ENCODE results near the gene TTC3. TPM values are rescaled to one million over a fixed set of nuclear protein-coding genes. Genes with fewer than 3 reads are reported as not detected.

The TTC3 gene
- total and polyA plus RNA-seq, 2 of the 13 experiments (the other 11 are each of a cell fraction or from before 2014, with no cell fraction given): 55.7 to 108 TPM

- Histone ChIP-seq H3K9ac (ENCODE audit: insufficient read depth, low read depth, low read length) (no peak overlapping the region), H3K4me2 (ENCODE audit: low read depth, low read length) (no peak overlapping the region), H3K9me3 (ENCODE audit: low read length) (no peaks in the 10 kb centered on the region), H3K79me2 (ENCODE audit: insufficient read depth, low read length) (no peaks in the 10 kb centered on the region), H3K4me3 (replicated peaks in 1 of 3; ENCODE audit: insufficient read depth in 1 of 3, low read depth in 2 of 3, low read length in 3 of 3) (no peak overlapping the region), H4K20me1 (ENCODE audit: insufficient read depth, low read length) (no peaks in the 10 kb centered on the region; the same call in 1 of the 2 replicates), H3K4me1 (ENCODE audit: insufficient read depth, low read length) (no peaks in the 10 kb centered on the region), H3K27me3 (ENCODE audit: control insufficient read depth in 1 of 2, insufficient read depth in 2 of 2, low read length in 2 of 2) (no peaks in the 10 kb centered on the region), H3K36me3 (replicated peaks in 1 of 2; ENCODE audit: control insufficient read depth in 1 of 2, insufficient read depth in 2 of 2, low read length in 2 of 2) (peaks cover 20 to 74% of the 10 kb centered on the region in 2 experiments), H2AFZ (ENCODE audit: low read length) (no peak overlapping the region), H3K27ac (ENCODE audit: extremely low read length, insufficient read depth, low read length) (no peak overlapping the region)
- ChIA-PET CTCF (ENCODE audit: low intra/inter-chr PET ratio, low total read pairs) (no interaction called here), POLR2A (no interaction called here)
- intact Hi-C loops (cut with micrococcal nuclease; ENCODE audit: unreplicated experiment) (no loop called here), in situ Hi-C loops (cut with HindIII; ENCODE audit: extremely low pct_ligation_motif_present, low pct_unique_long_range_greater_than_20kb) (no loop called here)
- no peak for TF ChIP-seq CBFB (CRISPR knock-in tag; IDR thresholded peaks at IDR 0.05)
- no peak for TF ChIP-seq THYN1 (CRISPR knock-in tag; IDR thresholded peaks at IDR 0.05; ENCODE audit: borderline replicate concordance, low read depth)
- TF ChIP-seq EHMT2 (IDR thresholded peaks at IDR 0.05; ENCODE audit: borderline replicate concordance, low read depth, low read length): no peak
- no peak for TF ChIP-seq ZNF225 (CRISPR knock-in tag; IDR thresholded peaks at IDR 0.05)
- no peak for TF ChIP-seq SALL1 (CRISPR knock-in tag; IDR thresholded peaks at IDR 0.05)
- TF ChIP-seq RAD21 (CRISPR knock-in tag; IDR thresholded peaks at IDR 0.05): no peak
- no peak for TF ChIP-seq KLF16 (CRISPR knock-in tag; IDR thresholded peaks at IDR 0.05)
- TF ChIP-seq YY1 (IDR thresholded peaks at IDR 0.05; ENCODE audit: insufficient read depth, insufficient replicate concordance, low read depth, low read length): no peak
- no peak for TF ChIP-seq ZKSCAN8 (CRISPR knock-in tag; IDR thresholded peaks at IDR 0.05; ENCODE audit: borderline replicate concordance)
- no peak for TF ChIP-seq NONO (IDR thresholded peaks at IDR 0.05)
- no peak for TF ChIP-seq NONO (CRISPR knock-in tag; conservative IDR thresholded peaks at IDR 0.05)
- TF ChIP-seq KAT7 (CRISPR knock-in tag; IDR thresholded peaks at IDR 0.05; ENCODE audit: borderline replicate concordance): no peak
- no peak for TF ChIP-seq ZBTB1 (CRISPR knock-in tag; IDR thresholded peaks at IDR 0.05; ENCODE audit: borderline replicate concordance)
- TF ChIP-seq TEAD3 (CRISPR knock-in tag; optimal IDR thresholded peaks at IDR 0.05; ENCODE audit: borderline replicate concordance): no peak
- no TSS peak for BruUV-seq (replicated peaks)
- FAIRE-seq (no peak), ATAC-seq (no peak), DNase-seq (ENCODE audit: low spot score) (no peak)
- 92% methylated on average over 3 of the region's 5 CpGs for WGBS (ENCODE audit: low lambda C conversion rate)
Measured at GRCh38 chr21:37176716-37177115, 103.7 kb downstream of the TTC3 start.

Data from HepG2 (cell line).